ENCODE data around the gene ADORA1.
A peak's percentile ranks its signal among the peaks of the same experiment; 100 is the strongest.

Gene ADORA1

GRCh38 chr1:203099805-203100515, 27.6 kb upstream of the ADORA1 start:
- no CpG with 5 or more reads among the region's 7 CpGs for WGBS, 2 donors (ENCODE audit: extremely low coverage in 2 of 2, insufficient read length in 2 of 2, insufficient replicate concordance in 1 of 2)
- H3K27ac ChIP-seq (replicated peaks; ENCODE audit: low read length), result no peak overlapping the region
- H4K8ac ChIP-seq (ENCODE audit: low read depth, low read length), result no peak overlapping the region
- no peak overlapping the region for H2BK120ac ChIP-seq (ENCODE audit: low read depth, low read length)
- peak overlapping the region; percentile 63 for H2BK5ac ChIP-seq (ENCODE audit: low read length)
- H3K4me2 ChIP-seq (ENCODE audit: insufficient read depth, low read length, poor library complexity, severe bottlenecking), result no peak overlapping the region
- H3K9ac ChIP-seq (ENCODE audit: low read depth, low read length, poor library complexity), result peak overlapping the region; percentile 34
- no peak for DNase-seq (ENCODE audit: low spot score)
- H3K36me3 ChIP-seq (replicated peaks in 1 of 2; ENCODE audit: control insufficient read depth in 2 of 2, insufficient read depth in 2 of 2, low read length in 2 of 2), result no peaks in the 10 kb centered on the region
- no peak overlapping the region for H3K14ac ChIP-seq (ENCODE audit: low read length)
- peaks cover 4 to 9% of the 10 kb centered on the region in 2 donors for H3K9me3 ChIP-seq (replicated peaks in 1 of 2; ENCODE audit: control insufficient read depth in 2 of 2, insufficient read depth in 1 of 2, low read depth in 1 of 2, low read length in 2 of 2)
- peak overlapping the region; percentile 57 for H3K4ac ChIP-seq (ENCODE audit: low read length)
- no peak overlapping the region for H2BK12ac ChIP-seq (ENCODE audit: low read length)
- H2AK5ac ChIP-seq (ENCODE audit: low read depth, low read length), result no peak overlapping the region
- no peak overlapping the region for H2BK15ac ChIP-seq (ENCODE audit: low read length)
- H3K27me3 ChIP-seq (ENCODE audit: control insufficient read depth in 3 of 3, insufficient read depth in 3 of 3, low read depth in 1 of 3, low read length in 3 of 3), result no peaks in the 10 kb centered on the region
- no peak overlapping the region for H2AFZ ChIP-seq (ENCODE audit: low read length)
- no peak overlapping the region for H3K23ac ChIP-seq (ENCODE audit: low read depth, low read length, poor library complexity)
- no peaks in the 10 kb centered on the region for H3K79me1 ChIP-seq (ENCODE audit: low read depth, low read length)
- H3K18ac ChIP-seq (ENCODE audit: low read length), result peak overlapping the region; percentile 72
- no peaks in the 10 kb centered on the region for H3K4me1 ChIP-seq (ENCODE audit: control insufficient read depth in 2 of 2, insufficient read depth in 1 of 2, low read depth in 1 of 2, low read length in 2 of 2)
- no peak overlapping the region for H3K4me3 ChIP-seq (ENCODE audit: low read length in 2 of 2)
- H4K91ac ChIP-seq (ENCODE audit: low read depth, low read length, poor library complexity), result no peak overlapping the region

DNA sequence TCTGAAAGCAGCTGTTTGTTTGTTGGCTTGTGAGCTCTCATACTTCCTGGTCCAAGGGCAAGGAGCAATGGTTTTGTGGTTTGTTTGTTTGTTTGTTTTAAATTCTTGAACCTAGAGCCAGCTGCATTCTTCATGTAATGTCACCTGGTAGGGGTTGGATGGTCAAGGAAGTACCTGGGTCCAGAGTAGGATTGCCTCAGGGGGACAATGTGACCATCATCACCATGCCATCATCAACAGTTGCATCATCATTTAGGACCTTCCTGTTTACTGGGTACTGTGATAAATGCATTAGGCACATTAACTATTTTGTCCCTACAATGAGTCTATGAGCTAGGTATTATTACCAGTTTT, 27.0 kb upstream of the ADORA1 start:
- no peak overlapping the region for H3K14ac ChIP-seq (ENCODE audit: low read length)
- H2BK12ac ChIP-seq (ENCODE audit: low read length), result no peak overlapping the region
- no peak for DNase-seq (ENCODE audit: low spot score)
- H3K79me1 ChIP-seq (ENCODE audit: low read depth, low read length), result no peaks in the 10 kb centered on the region
- H3K27me3 ChIP-seq (ENCODE audit: control insufficient read depth in 3 of 3, insufficient read depth in 3 of 3, low read depth in 1 of 3, low read length in 3 of 3), result no peaks in the 10 kb centered on the region
- no peak overlapping the region for H2BK120ac ChIP-seq (ENCODE audit: low read depth, low read length)
- no peak overlapping the region for H3K4ac ChIP-seq (ENCODE audit: low read length)
- no peak overlapping the region for H3K9ac ChIP-seq (ENCODE audit: low read depth, low read length, poor library complexity)
- no peak overlapping the region for H2BK15ac ChIP-seq (ENCODE audit: low read length)
- no peak overlapping the region for H3K4me3 ChIP-seq (ENCODE audit: low read length in 2 of 2)
- no peak overlapping the region for H3K4me2 ChIP-seq (ENCODE audit: insufficient read depth, low read length, poor library complexity, severe bottlenecking)
- H2AK5ac ChIP-seq (ENCODE audit: low read depth, low read length), result no peak overlapping the region
- no peak overlapping the region for H4K8ac ChIP-seq (ENCODE audit: low read depth, low read length)
- H3K9me3 ChIP-seq (replicated peaks in 1 of 2; ENCODE audit: control insufficient read depth in 2 of 2, insufficient read depth in 1 of 2, low read depth in 1 of 2, low read length in 2 of 2), result peaks cover 4 to 5% of the 10 kb centered on the region in 2 donors
- H3K18ac ChIP-seq (ENCODE audit: low read length), result no peak overlapping the region
- no peaks in the 10 kb centered on the region for H3K4me1 ChIP-seq (ENCODE audit: control insufficient read depth in 2 of 2, insufficient read depth in 1 of 2, low read depth in 1 of 2, low read length in 2 of 2)
- no peak overlapping the region for H3K27ac ChIP-seq (replicated peaks; ENCODE audit: low read length)
- no peak overlapping the region for H4K91ac ChIP-seq (ENCODE audit: low read depth, low read length, poor library complexity)
- H2BK5ac ChIP-seq (ENCODE audit: low read length), result peak overlapping the region; percentile 63
- H2AFZ ChIP-seq (ENCODE audit: low read length), result no peak overlapping the region
- no peaks in the 10 kb centered on the region for H3K36me3 ChIP-seq (replicated peaks in 1 of 2; ENCODE audit: control insufficient read depth in 2 of 2, insufficient read depth in 2 of 2, low read length in 2 of 2)
- no peak overlapping the region for H3K23ac ChIP-seq (ENCODE audit: low read depth, low read length, poor library complexity)

GRCh38 chr1:203101813-203102634, 25.5 kb upstream of the ADORA1 start:
- no peak overlapping the region for H2BK15ac ChIP-seq (ENCODE audit: low read length)
- H3K4me1 ChIP-seq (ENCODE audit: control insufficient read depth in 2 of 2, insufficient read depth in 1 of 2, low read depth in 1 of 2, low read length in 2 of 2), result no peaks in the 10 kb centered on the region
- H3K23ac ChIP-seq (ENCODE audit: low read depth, low read length, poor library complexity), result no peak overlapping the region
- H3K4me3 ChIP-seq (ENCODE audit: low read length in 2 of 2), result no peak overlapping the region
- H2AK5ac ChIP-seq (ENCODE audit: low read depth, low read length), result no peak overlapping the region
- H3K27me3 ChIP-seq (ENCODE audit: control insufficient read depth in 3 of 3, insufficient read depth in 3 of 3, low read depth in 1 of 3, low read length in 3 of 3), result no peaks in the 10 kb centered on the region
- no peak overlapping the region for H3K27ac ChIP-seq (replicated peaks; ENCODE audit: low read length)
- no peak overlapping the region for H2BK12ac ChIP-seq (ENCODE audit: low read length)
- no peaks in the 10 kb centered on the region for H3K79me1 ChIP-seq (ENCODE audit: low read depth, low read length)
- no CpG with 5 or more reads among the region's 6 CpGs for WGBS, 2 donors (ENCODE audit: extremely low coverage in 2 of 2, insufficient read length in 2 of 2, insufficient replicate concordance in 1 of 2)
- H2AFZ ChIP-seq (ENCODE audit: low read length), result no peak overlapping the region
- H4K8ac ChIP-seq (ENCODE audit: low read depth, low read length), result no peak overlapping the region
- no peak overlapping the region for H2BK5ac ChIP-seq (ENCODE audit: low read length)
- H3K14ac ChIP-seq (ENCODE audit: low read length), result no peak overlapping the region
- peaks cover 0 to 2% of the 10 kb centered on the region in 2 donors for H3K9me3 ChIP-seq (replicated peaks in 1 of 2; ENCODE audit: control insufficient read depth in 2 of 2, insufficient read depth in 1 of 2, low read depth in 1 of 2, low read length in 2 of 2)
- H2BK120ac ChIP-seq (ENCODE audit: low read depth, low read length), result no peak overlapping the region
- H4K91ac ChIP-seq (ENCODE audit: low read depth, low read length, poor library complexity), result no peak overlapping the region
- DNase-seq (ENCODE audit: low spot score), result no peak
- no peak overlapping the region for H3K4me2 ChIP-seq (ENCODE audit: insufficient read depth, low read length, poor library complexity, severe bottlenecking)
- H3K18ac ChIP-seq (ENCODE audit: low read length), result no peak overlapping the region
- no peaks in the 10 kb centered on the region for H3K36me3 ChIP-seq (replicated peaks in 1 of 2; ENCODE audit: control insufficient read depth in 2 of 2, insufficient read depth in 2 of 2, low read length in 2 of 2)
- H3K9ac ChIP-seq (ENCODE audit: low read depth, low read length, poor library complexity), result peak overlapping the region; percentile 6
- H3K4ac ChIP-seq (ENCODE audit: low read length), result no peak overlapping the region

- Histone ChIP-seq H2BK120ac (ENCODE audit: low read depth, low read length) (no peak overlapping the region), H3K9ac (ENCODE audit: low read depth, low read length, poor library complexity) (no peak overlapping the region), H3K23ac (ENCODE audit: low read depth, low read length, poor library complexity) (no peak overlapping the region), H3K4me3 (ENCODE audit: low read length in 2 of 2) (peak overlapping the region in 1 of 2 donors; percentile 18), H3K27me3 (ENCODE audit: control insufficient read depth in 3 of 3, insufficient read depth in 3 of 3, low read depth in 1 of 3, low read length in 3 of 3) (no peaks in the 10 kb centered on the region), H4K91ac (ENCODE audit: low read depth, low read length, poor library complexity) (no peak overlapping the region), H2BK12ac (ENCODE audit: low read length) (no peak overlapping the region), H3K36me3 (replicated peaks in 1 of 2; ENCODE audit: control insufficient read depth in 2 of 2, insufficient read depth in 2 of 2, low read length in 2 of 2) (no peaks in the 10 kb centered on the region), H3K79me1 (ENCODE audit: low read depth, low read length) (no peaks in the 10 kb centered on the region), H2AFZ (ENCODE audit: low read length) (no peak overlapping the region), H2BK15ac (ENCODE audit: low read length) (no peak overlapping the region), H2BK5ac (ENCODE audit: low read length) (no peak overlapping the region), H2AK5ac (ENCODE audit: low read depth, low read length) (no peak overlapping the region), H3K14ac (ENCODE audit: low read length) (no peak overlapping the region), H4K8ac (ENCODE audit: low read depth, low read length) (no peak overlapping the region), H3K4me1 (ENCODE audit: control insufficient read depth in 2 of 2, insufficient read depth in 1 of 2, low read depth in 1 of 2, low read length in 2 of 2) (no peaks in the 10 kb centered on the region), H3K4me2 (ENCODE audit: insufficient read depth, low read length, poor library complexity, severe bottlenecking) (no peak overlapping the region), H3K18ac (ENCODE audit: low read length) (no peak overlapping the region), H3K4ac (ENCODE audit: low read length) (no peak overlapping the region), H3K27ac (replicated peaks; ENCODE audit: low read length) (no peak overlapping the region), H3K9me3 (replicated peaks in 1 of 2; ENCODE audit: control insufficient read depth in 2 of 2, insufficient read depth in 1 of 2, low read depth in 1 of 2, low read length in 2 of 2) (no peaks in the 10 kb centered on the region)
- no CpG with 5 or more reads among the region's 4 CpGs for WGBS, 2 donors (ENCODE audit: extremely low coverage in 2 of 2, insufficient read length in 2 of 2, insufficient replicate concordance in 1 of 2)
- DNase-seq (ENCODE audit: low spot score), result no peak
Measured at GRCh38 chr1:203103216-203103615, 24.3 kb upstream of the ADORA1 start.

Measured in neuronal stem cell (in vitro differentiated cells).